ENCODE results near the gene GNAO1.
A peak's percentile ranks its signal among the peaks of the same experiment; 100 is the strongest.

The GNAO1 gene

GRCh38 chr16:56203052-56203451 is 11.8 kb downstream of the GNAO1 start:
- Mint-ChIP-seq H3K4me3 (no peak overlapping the region), H3K27ac (no peak overlapping the region), H3K27me3 (peaks cover 20% of the 10 kb centered on the region), H3K36me3 (peaks cover 4% of the 10 kb centered on the region), H3K4me1 (no peaks in the 10 kb centered on the region), H3K9me3 (no peaks in the 10 kb centered on the region)
- CTCF ChIA-PET, result interaction anchor here (0.6 to 6.7 kb wide), 18 partner anchors 9 to 498 kb away, joined by 3 to 27 read pairs (median 4); partner anchors contain the start of gene GNAO1
- peak; percentile 67 for DNase-seq

DNA sequence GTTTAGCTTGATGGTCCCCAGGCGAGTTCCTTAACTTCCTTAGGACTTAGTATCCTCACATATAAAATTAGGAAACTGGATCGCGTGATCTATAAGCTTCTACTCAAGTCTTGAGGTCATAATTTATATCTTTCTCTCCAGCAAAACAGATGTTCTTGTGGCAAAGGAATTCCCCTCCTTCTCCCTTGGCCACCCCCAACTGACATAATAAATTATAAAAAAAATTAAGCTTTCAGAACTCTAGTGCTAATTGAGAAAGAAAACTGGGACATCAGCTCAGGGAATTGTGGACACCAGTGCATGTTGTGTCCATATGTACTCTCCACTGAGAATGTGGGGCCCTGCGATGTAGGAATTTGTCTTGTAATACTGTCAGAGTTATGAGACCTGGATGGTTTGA is 13.5 kb downstream of the GNAO1 start:
- no peak overlapping the region for H3K4me3 Mint-ChIP-seq
- no peaks in the 10 kb centered on the region for H3K4me1 Mint-ChIP-seq
- CTCF ChIA-PET, result interaction anchor here (0.7 to 3.2 kb wide), 5 partner anchors 12 to 740 kb away, joined by 3 to 19 read pairs (median 3); no protein-coding TSS in a partner anchor
- H3K36me3 Mint-ChIP-seq, result no peaks in the 10 kb centered on the region
- H3K9me3 Mint-ChIP-seq, result no peaks in the 10 kb centered on the region
- H3K27ac Mint-ChIP-seq, result no peak overlapping the region
- no peak for DNase-seq
- H3K27me3 Mint-ChIP-seq, result peaks cover 23% of the 10 kb centered on the region

- DNase-seq, result no peak
- Mint-ChIP-seq H3K27ac (no peak overlapping the region), H3K4me3 (no peak overlapping the region), H3K4me1 (no peaks in the 10 kb centered on the region), H3K36me3 (no peaks in the 10 kb centered on the region), H3K9me3 (no peaks in the 10 kb centered on the region), H3K27me3 (peaks cover 31% of the 10 kb centered on the region)
- CTCF ChIA-PET, result no interaction called here
Observed at GRCh38 chr16:56206951-56207350, 15.7 kb downstream of the GNAO1 start.

DNA sequence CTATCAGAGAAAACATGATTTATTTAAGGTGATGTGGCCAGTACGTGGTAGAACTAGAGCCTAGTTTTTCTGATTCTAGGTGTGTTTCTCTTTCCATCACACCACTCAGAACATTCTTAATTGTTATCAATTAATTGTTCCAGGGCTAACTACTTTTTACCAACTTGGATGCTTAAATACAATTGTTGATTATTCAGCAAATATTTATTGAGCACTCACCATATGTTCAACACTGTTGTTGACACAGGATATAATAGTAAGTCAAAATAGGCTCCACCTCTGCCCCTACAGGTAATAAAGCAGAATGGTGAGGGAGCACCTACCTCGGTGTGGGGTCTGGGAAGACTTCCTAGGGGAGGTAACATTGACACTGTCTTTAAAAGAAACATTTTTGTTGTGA is 16.1 kb downstream of the GNAO1 start:
- Mint-ChIP-seq H3K36me3 (no peaks in the 10 kb centered on the region), H3K4me3 (no peak overlapping the region), H3K9me3 (no peaks in the 10 kb centered on the region), H3K27ac (no peak overlapping the region), H3K27me3 (peaks cover 35% of the 10 kb centered on the region), H3K4me1 (no peaks in the 10 kb centered on the region)
- DNase-seq, result no peak
- CTCF ChIA-PET, result no interaction called here

- peaks cover 56% of the 10 kb centered on the region for H3K27me3 Mint-ChIP-seq
- no peak overlapping the region for H3K27ac Mint-ChIP-seq
- no peak overlapping the region for H3K4me3 Mint-ChIP-seq
- H3K4me1 Mint-ChIP-seq, result no peaks in the 10 kb centered on the region
- H3K9me3 Mint-ChIP-seq, result no peaks in the 10 kb centered on the region
- DNase-seq, result no peak
- CTCF ChIA-PET, result interaction anchor here (1.4 kb wide), 1 partner anchor 9 kb away, joined by 3 read pairs; no protein-coding TSS in a partner anchor
- H3K36me3 Mint-ChIP-seq, result no peaks in the 10 kb centered on the region
Observed at GRCh38 chr16:56211435-56211981, 20.2 kb downstream of the GNAO1 start.

DNA sequence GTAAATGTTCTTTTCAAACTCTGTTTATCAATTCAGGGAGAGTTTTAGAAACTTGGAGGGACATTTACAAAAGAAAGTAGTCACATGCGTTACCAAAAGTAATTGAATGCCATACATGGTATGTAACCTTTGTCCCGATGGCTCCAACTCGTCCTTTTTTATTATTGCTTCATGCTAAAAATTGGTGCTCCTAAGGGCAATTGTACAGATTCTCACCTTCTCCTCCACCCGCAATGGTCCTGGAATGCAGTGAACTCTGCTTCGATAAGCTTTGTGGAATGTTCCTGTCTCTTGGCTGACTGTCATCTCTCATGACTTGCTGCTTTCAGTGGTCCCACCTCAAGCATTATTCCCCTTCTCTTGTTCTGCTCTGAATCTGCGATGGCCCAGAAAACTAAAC is 20.9 kb downstream of the GNAO1 start:
- no peaks in the 10 kb centered on the region for H3K4me1 Mint-ChIP-seq
- DNase-seq, result no peak
- no peak overlapping the region for H3K27ac Mint-ChIP-seq
- peaks cover 53% of the 10 kb centered on the region for H3K27me3 Mint-ChIP-seq
- H3K36me3 Mint-ChIP-seq, result no peaks in the 10 kb centered on the region
- H3K9me3 Mint-ChIP-seq, result no peaks in the 10 kb centered on the region
- CTCF ChIA-PET, result interaction anchor here (1.4 kb wide), 1 partner anchor 9 kb away, joined by 3 read pairs; no protein-coding TSS in a partner anchor
- no peak overlapping the region for H3K4me3 Mint-ChIP-seq

DNA sequence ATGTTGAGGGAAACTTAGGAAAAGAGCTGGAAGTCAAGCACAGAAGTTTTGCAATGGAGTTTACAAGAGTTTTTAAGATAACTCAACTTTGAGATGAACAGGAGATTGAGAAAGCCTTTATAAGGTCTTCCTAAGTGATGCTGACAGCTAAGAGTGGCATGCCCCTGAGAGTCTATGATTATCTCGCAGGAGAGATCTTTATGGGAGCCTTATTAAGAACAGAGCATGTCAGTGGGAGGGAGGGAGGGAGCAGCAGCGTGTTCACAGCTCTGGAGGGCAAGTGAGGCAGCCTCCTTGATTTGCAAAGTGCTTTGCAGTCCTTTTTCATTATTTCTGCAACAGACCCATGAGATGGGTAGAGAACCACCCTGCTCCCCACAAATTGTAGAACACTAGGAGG is 30.7 kb downstream of the GNAO1 start:
- H3K9me3 Mint-ChIP-seq, result no peaks in the 10 kb centered on the region
- no peak overlapping the region for H3K4me3 Mint-ChIP-seq
- peaks cover 23% of the 10 kb centered on the region for H3K4me1 Mint-ChIP-seq
- CTCF ChIA-PET, result interaction anchor here (1.5 kb wide), 1 partner anchor 19 kb away, joined by 4 read pairs; no protein-coding TSS in a partner anchor
- peaks cover 61% of the 10 kb centered on the region for H3K27me3 Mint-ChIP-seq
- H3K27ac Mint-ChIP-seq, result no peak overlapping the region
- peaks cover 2% of the 10 kb centered on the region for H3K36me3 Mint-ChIP-seq
- DNase-seq, result no peak

GRCh38 chr16:56222474-56222997 is 31.2 kb downstream of the GNAO1 start:
- peaks cover 61% of the 10 kb centered on the region for H3K27me3 Mint-ChIP-seq
- H3K27ac Mint-ChIP-seq, result no peak overlapping the region
- peaks cover 29% of the 10 kb centered on the region for H3K4me1 Mint-ChIP-seq
- CTCF ChIA-PET, result interaction anchor here (1.5 kb wide), 1 partner anchor 20 kb away, joined by 4 read pairs; no protein-coding TSS in a partner anchor
- H3K9me3 Mint-ChIP-seq, result no peaks in the 10 kb centered on the region
- no peak for DNase-seq
- H3K4me3 Mint-ChIP-seq, result no peak overlapping the region
- peaks cover 2% of the 10 kb centered on the region for H3K36me3 Mint-ChIP-seq

DNA sequence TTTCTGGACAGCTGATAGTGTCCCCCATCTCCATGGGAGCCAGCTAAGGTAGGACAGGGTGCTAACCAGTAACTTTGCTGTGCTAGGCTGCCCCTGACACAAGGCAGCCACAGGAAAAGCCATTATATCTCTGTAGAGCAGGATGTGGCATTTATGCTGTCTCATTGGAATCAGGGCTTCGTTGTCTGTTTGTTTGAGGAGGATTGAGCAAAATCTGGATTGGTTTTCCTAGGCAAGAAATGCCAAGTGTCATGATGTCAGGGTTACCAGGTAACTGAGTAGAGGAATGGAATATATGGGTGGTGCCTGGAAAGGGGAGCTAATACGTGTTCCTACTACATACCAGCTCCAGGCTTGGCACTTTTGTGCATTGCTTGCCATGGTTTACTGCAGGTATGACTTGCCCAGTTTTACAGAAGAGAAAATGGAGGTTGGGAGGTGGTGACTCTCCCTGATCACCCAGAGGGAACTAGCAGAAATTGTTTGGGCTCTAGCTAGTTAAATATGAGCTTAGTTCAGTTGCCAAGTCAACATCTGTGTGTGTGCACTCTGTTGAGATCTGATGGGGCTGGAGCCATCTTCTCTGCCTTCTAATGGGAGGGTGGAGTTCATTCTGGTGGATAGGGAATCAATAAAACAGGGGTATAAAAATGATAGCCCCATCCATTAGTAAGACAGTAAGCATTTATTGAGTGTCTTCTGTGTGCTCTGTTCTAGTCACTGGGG is 33.9 kb downstream of the GNAO1 start:
- H3K4me3 Mint-ChIP-seq, result no peak overlapping the region
- CTCF ChIA-PET, result interaction anchor here (0.8 to 1.4 kb wide), 3 partner anchors 10 to 184 kb away, joined by 3 to 4 read pairs (median 3); no protein-coding TSS in a partner anchor
- H3K27ac Mint-ChIP-seq, result no peak overlapping the region
- H3K4me1 Mint-ChIP-seq, result peaks cover 35% of the 10 kb centered on the region
- H3K36me3 Mint-ChIP-seq, result peaks cover 2% of the 10 kb centered on the region
- H3K27me3 Mint-ChIP-seq, result peaks cover 40% of the 10 kb centered on the region
- H3K9me3 Mint-ChIP-seq, result no peaks in the 10 kb centered on the region
- DNase-seq, result no peak

DNA sequence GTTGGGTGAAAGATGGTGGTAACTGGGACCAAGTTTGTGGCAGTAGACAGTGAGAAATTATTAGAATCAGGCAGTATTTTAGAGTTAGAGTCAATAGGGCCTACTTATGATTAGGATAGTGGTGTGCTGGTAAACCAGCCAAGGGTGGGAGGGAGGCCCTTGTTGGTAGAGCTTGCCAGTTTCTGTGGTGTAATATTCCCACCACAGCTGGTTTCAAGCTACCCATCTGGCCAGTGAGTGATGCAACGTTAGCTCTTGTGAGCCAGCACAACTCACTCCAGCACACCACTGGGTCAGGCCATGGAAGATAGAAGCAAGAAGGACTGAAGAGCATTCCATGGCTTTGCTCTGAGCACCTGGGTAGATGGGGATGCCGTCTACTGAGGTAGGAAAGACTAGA is 34.9 kb downstream of the GNAO1 start:
- no peak overlapping the region for H3K4me3 Mint-ChIP-seq
- no peak for DNase-seq
- peaks cover 35% of the 10 kb centered on the region for H3K27me3 Mint-ChIP-seq
- no peak overlapping the region for H3K27ac Mint-ChIP-seq
- no peaks in the 10 kb centered on the region for H3K9me3 Mint-ChIP-seq
- CTCF ChIA-PET, result interaction anchor here (1.2 to 1.4 kb wide), 2 partner anchors 11 to 185 kb away, joined by 3 read pairs; no protein-coding TSS in a partner anchor
- H3K36me3 Mint-ChIP-seq, result peaks cover 2% of the 10 kb centered on the region
- H3K4me1 Mint-ChIP-seq, result peaks cover 42% of the 10 kb centered on the region

DNA sequence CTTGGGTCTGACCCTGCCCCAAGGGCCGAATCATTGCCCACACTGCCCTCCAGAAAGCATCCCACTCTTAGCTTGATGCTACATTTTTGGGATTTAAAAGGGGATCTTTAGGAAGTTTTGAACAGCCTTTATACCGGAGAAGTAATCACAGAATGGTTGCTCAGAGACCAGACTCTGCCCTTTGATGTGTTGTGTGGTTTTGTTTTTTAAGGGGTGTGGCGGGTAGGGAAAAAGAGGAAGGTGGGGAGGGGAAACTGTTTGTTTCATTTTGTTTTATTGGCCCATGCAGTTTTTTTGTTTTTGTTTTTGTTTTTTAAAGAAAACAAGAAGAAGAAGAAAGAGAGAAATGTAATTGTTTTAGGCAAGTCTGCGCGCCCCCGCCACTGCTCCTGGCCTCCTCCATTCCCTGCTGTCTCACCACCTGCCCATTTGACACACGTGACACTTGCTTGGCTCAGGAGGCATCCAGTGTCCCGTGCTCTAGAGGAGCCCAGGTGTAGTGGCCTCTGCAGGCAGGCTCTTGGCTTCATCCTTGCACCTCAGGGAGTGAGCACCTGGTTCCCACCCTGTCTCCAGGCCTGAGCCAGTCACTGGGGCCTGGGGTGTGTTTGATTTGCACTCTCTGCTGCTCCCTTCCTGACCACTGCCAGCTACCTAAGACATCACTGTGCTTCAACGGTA is 35.7 kb downstream of the GNAO1 start:
- H3K27ac Mint-ChIP-seq, result peak overlapping the region; percentile 74
- H3K4me3 Mint-ChIP-seq, result peak overlapping the region; percentile 36
- H3K27me3 Mint-ChIP-seq, result peaks cover 31% of the 10 kb centered on the region
- peaks cover 2% of the 10 kb centered on the region for H3K36me3 Mint-ChIP-seq
- DNase-seq, result peak; percentile 46
- no peaks in the 10 kb centered on the region for H3K9me3 Mint-ChIP-seq
- CTCF ChIA-PET, result no interaction called here
- H3K4me1 Mint-ChIP-seq, result peaks cover 45% of the 10 kb centered on the region

- H3K4me1 Mint-ChIP-seq, result peaks cover 45% of the 10 kb centered on the region
- CTCF ChIA-PET, result no interaction called here
- H3K9me3 Mint-ChIP-seq, result no peaks in the 10 kb centered on the region
- H3K4me3 Mint-ChIP-seq, result no peak overlapping the region
- DNase-seq, result no peak
- no peak overlapping the region for H3K27ac Mint-ChIP-seq
- peaks cover 24% of the 10 kb centered on the region for H3K27me3 Mint-ChIP-seq
- H3K36me3 Mint-ChIP-seq, result peaks cover 2% of the 10 kb centered on the region
Observed at GRCh38 chr16:56227936-56228335, 36.6 kb downstream of the GNAO1 start.

GRCh38 chr16:56228476-56228875 is 37.2 kb downstream of the GNAO1 start:
- CTCF ChIA-PET, result interaction anchor here (0.7 kb wide), 1 partner anchor 75 kb away, joined by 3 read pairs; no protein-coding TSS in a partner anchor
- Mint-ChIP-seq H3K27me3 (peaks cover 22% of the 10 kb centered on the region), H3K36me3 (peaks cover 2% of the 10 kb centered on the region), H3K4me1 (peaks cover 45% of the 10 kb centered on the region), H3K27ac (no peak overlapping the region), H3K9me3 (no peaks in the 10 kb centered on the region), H3K4me3 (no peak overlapping the region)
- no peak for DNase-seq
